ENCODE measurements around the gene BICC1. TPM values are rescaled to one million over a fixed set of nuclear protein-coding genes. Genes with fewer than 3 reads are reported as not detected.
A peak's percentile ranks its signal among the peaks of the same experiment; 100 is the strongest.

BICC1 gene
- total and polyA plus RNA-seq, 2 experiments from 2014 or later: 6.4 to 13.2 TPM

DNA sequence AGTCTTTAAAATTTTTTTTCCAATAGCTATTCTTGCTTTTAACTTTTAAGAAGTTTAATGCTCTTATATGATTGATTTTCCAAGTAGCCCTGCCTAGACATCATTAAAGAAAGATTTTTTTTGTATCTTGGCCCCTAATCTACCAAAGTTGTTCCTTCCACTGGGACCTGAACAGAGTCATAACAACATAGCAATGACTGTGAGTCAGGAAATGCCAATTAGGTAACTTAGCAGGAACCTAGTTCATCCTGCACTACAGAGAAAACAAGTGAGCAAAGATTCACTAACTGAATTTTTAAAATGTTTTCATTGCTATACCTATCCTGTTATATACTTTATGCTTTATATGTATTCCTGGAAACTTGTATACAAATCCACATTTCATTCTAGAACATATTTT lies 284.7 kb downstream of the BICC1 start:
- Histone ChIP-seq H3K27me3 (no peaks in the 10 kb centered on the region), H3K27ac (no peak overlapping the region), H3K36me3 (peaks cover 2% of the 10 kb centered on the region), H3K9me3 (ENCODE audit: low read depth) (no peaks in the 10 kb centered on the region), H3K4me3 (no peak overlapping the region), H3K4me1 (ENCODE audit: low read depth) (peaks cover 5% of the 10 kb centered on the region)
- no peak for TF ChIP-seq CTCF (IDR thresholded peaks at IDR 0.05; ENCODE audit: low read depth, low read length)
- DNase-seq (ENCODE audit: low read depth in 1 of 2, low spot score in 1 of 2): no peak

GRCh38 chr10:58802047-58802446 lies 289.4 kb downstream of the BICC1 start:
- H3K36me3 ChIP-seq: peaks cover 9% of the 10 kb centered on the region
- H3K4me3 ChIP-seq: no peak overlapping the region
- no peak for TF ChIP-seq CTCF (IDR thresholded peaks at IDR 0.05; ENCODE audit: low read depth, low read length)
- no peak for DNase-seq (ENCODE audit: low read depth in 1 of 2, low spot score in 1 of 2)
- H3K4me1 ChIP-seq (ENCODE audit: low read depth): no peaks in the 10 kb centered on the region
- no peaks in the 10 kb centered on the region for H3K9me3 ChIP-seq (ENCODE audit: low read depth)
- H3K27ac ChIP-seq: no peak overlapping the region
- H3K27me3 ChIP-seq: no peaks in the 10 kb centered on the region

DNA sequence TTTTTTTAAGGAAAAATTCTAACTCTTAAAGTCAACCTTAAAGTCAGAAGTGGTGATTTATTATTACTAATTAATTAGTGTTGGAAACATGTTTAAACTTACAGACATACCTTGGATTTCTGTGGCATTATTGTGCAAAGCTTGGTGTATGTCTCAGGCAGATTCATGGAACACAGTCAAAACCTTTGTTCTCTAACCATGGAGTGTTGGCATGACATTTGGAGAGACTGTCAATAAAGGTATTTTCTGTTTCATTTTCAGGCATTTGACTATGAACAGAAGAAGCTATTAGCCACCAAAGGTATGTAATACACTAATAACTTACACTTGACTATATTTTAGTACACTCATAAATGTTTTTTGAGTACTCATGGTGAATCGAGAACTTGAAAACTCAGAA lies 293.7 kb downstream of the BICC1 start:
- H3K9me3 ChIP-seq (ENCODE audit: low read depth): no peaks in the 10 kb centered on the region
- peaks cover 14% of the 10 kb centered on the region for H3K36me3 ChIP-seq
- TF ChIP-seq CTCF (IDR thresholded peaks at IDR 0.05; ENCODE audit: low read depth, low read length): no peak
- no peak overlapping the region for H3K27ac ChIP-seq
- no peak overlapping the region for H3K4me3 ChIP-seq
- H3K4me1 ChIP-seq (ENCODE audit: low read depth): no peaks in the 10 kb centered on the region
- H3K27me3 ChIP-seq: no peaks in the 10 kb centered on the region
- no peak for DNase-seq (ENCODE audit: low read depth in 1 of 2, low spot score in 1 of 2)

DNA sequence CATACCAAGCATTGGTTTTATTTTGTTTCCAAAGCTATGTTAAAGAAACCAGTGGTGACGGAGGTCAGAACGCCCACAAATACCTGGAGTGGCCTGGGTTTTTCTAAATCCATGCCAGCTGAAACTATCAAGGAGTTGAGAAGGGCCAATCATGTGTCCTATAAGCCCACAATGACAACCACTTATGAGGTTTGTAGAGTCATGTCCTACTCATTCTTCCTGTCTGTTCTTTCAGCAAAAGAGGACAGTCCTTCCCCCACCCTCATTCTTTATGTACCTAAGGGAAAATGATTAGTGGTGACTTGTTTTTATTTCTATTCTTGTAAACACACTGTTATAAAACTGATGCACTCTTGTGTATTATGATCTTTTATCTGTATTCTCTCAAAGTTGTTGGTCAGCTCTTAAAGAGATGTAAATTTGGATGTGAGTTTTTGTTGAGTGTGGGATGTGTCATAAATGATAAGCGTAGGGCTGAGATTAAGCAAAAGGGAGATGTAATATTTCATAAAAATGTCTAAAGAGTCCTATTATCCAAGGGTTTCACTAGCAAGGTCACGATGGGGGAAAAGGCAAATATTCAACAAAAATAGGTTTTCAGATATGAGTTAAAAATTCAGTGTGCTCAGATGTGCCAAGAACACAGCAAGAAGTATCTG lies 294.4 kb downstream of the BICC1 start:
- no peak for DNase-seq (ENCODE audit: low read depth in 1 of 2, low spot score in 1 of 2)
- no peaks in the 10 kb centered on the region for H3K9me3 ChIP-seq (ENCODE audit: low read depth)
- no peak for TF ChIP-seq CTCF (IDR thresholded peaks at IDR 0.05; ENCODE audit: low read depth, low read length)
- H3K4me1 ChIP-seq (ENCODE audit: low read depth): no peaks in the 10 kb centered on the region
- H3K27me3 ChIP-seq: no peaks in the 10 kb centered on the region
- peaks cover 14% of the 10 kb centered on the region for H3K36me3 ChIP-seq
- H3K4me3 ChIP-seq: no peak overlapping the region
- H3K27ac ChIP-seq: no peak overlapping the region

DNA sequence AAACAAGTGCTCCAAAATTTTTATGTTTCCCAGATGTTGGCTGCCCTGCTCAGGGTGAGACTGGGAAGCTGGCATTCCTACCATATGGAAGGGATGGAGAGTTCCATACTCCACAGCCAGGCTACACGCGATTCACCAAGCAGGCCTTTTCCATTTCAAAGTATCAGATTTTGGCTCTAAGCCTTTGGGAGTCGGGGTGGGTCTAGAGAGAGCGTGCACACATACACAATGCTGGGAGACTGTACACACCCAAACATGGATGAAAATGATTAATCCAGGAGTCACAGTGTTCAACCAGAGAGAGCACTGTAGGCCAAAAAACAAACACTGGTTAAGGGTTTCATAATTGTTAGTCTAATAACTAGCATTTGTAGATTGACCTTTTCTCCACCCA lies 295.0 kb downstream of the BICC1 start:
- no peak for TF ChIP-seq CTCF (IDR thresholded peaks at IDR 0.05; ENCODE audit: low read depth, low read length)
- peak in 1 of 2 donors; percentile 41 for DNase-seq (ENCODE audit: low read depth in 1 of 2, low spot score in 1 of 2)
- no peak overlapping the region for H3K4me3 ChIP-seq

More for the DNA sequence above, 295.0 kb downstream of the BICC1 start:
- Histone ChIP-seq H3K4me1 (ENCODE audit: low read depth) (no peaks in the 10 kb centered on the region), H3K9me3 (ENCODE audit: low read depth) (no peaks in the 10 kb centered on the region), H3K36me3 (peaks cover 14% of the 10 kb centered on the region), H3K27me3 (no peaks in the 10 kb centered on the region), H3K27ac (no peak overlapping the region)
